Hepatic stellate cell (primary cell): Measurements from ENCODE around the gene DCUN1D2.
A peak's percentile ranks its signal among the peaks of the same experiment; 100 is the strongest.
"Not testable (repeated sequence)": the region's sequence is repeated elsewhere in the genome, so short reads cannot be mapped to it uniquely, and the experiment has no call there.

Source experiments
- DNase-seq: peaks from one replicate; pipeline ENCODE4 v3.0.0; 2011; ENCODE audit warnings: low spot score

Gene DCUN1D2

GRCh38 chr13:113490496-113491417 is at the start of gene DCUN1D2:
DCUN1D2 (minus strand) TSS chr13:113490711; CDS start chr13:113490669, 42 bp downstream.
- peak; percentile 96 for DNase-seq

GRCh38 chr13:113539822-113540221 is 49.3 kb upstream of the DCUN1D2 start:
- no peak for DNase-seq

GRCh38 chr13:113539176-113539575 is 48.7 kb upstream of the DCUN1D2 start:
- no peak for DNase-seq

- no peak for DNase-seq
Observed at GRCh38 chr13:113538689-113539058, 48.2 kb upstream of the DCUN1D2 start.

GRCh38 chr13:113537909-113538688 is 47.6 kb upstream of the DCUN1D2 start:
- DNase-seq, result no peak

- no peak for DNase-seq
Observed at GRCh38 chr13:113537205-113537604, 46.7 kb upstream of the DCUN1D2 start.

GRCh38 chr13:113536461-113537110 is 46.1 kb upstream of the DCUN1D2 start:
- no peak for DNase-seq

GRCh38 chr13:113535381-113535781 is 44.9 kb upstream of the DCUN1D2 start:
- DNase-seq, result no peak

- DNase-seq, result no peak
Observed at GRCh38 chr13:113534236-113534860, 43.8 kb upstream of the DCUN1D2 start.

- DNase-seq, result no peak
Observed at GRCh38 chr13:113533161-113533840, 42.8 kb upstream of the DCUN1D2 start.

GRCh38 chr13:113532156-113532806 is 41.8 kb upstream of the DCUN1D2 start:
- no peak for DNase-seq

- DNase-seq, result no peak
Observed at GRCh38 chr13:113531041-113531873, 40.7 kb upstream of the DCUN1D2 start.

GRCh38 chr13:113528813-113529180 is 38.3 kb upstream of the DCUN1D2 start:
- no peak for DNase-seq

- DNase-seq, result no peak
Observed at GRCh38 chr13:113528101-113528812, 37.7 kb upstream of the DCUN1D2 start.

- no peak for DNase-seq
Observed at GRCh38 chr13:113527272-113527958, 36.9 kb upstream of the DCUN1D2 start.

GRCh38 chr13:113526466-113527220 is 36.1 kb upstream of the DCUN1D2 start:
- DNase-seq, result no peak

GRCh38 chr13:113522438-113522837 is 31.9 kb upstream of the DCUN1D2 start:
- not testable (repeated sequence) for DNase-seq

- DNase-seq, result no peak
Observed at GRCh38 chr13:113520571-113520970, 30.1 kb upstream of the DCUN1D2 start.
